C4-2B (cell line): ENCODE measurements around the gene LRRC23.

Experiments
- CTCF ChIP-seq: fragments of 450-650 bp; conservative IDR thresholded peaks from 2 replicates; pipeline ENCODE4 v1.5.1; 2017; ENCODE audit warnings: mild to moderate bottlenecking
- ZFX ChIP-seq: fragments of 450-650 bp; IDR thresholded peaks from 2 replicates; pipeline ENCODE4 v1.6.1; 2017

- TF ChIP-seq CTCF (no peak), ZFX (no peak)
Observed at GRCh38 chr12:6957741-6958608, 53.4 kb downstream of the LRRC23 start.
